SH-SY5Y (cell line): ENCODE measurements around the gene CPNE9.

ENCODE experiments used
- GATA2 ChIP-seq: IDR thresholded peaks from 2 replicates; pipeline ENCODE4 v1.6.1; 2011; ENCODE audit warnings: mild to moderate bottlenecking, low read depth, low read length
- GATA3 ChIP-seq: IDR thresholded peaks from 2 replicates; pipeline ENCODE4 v1.6.1; 2011; ENCODE audit warnings: low read depth, mild to moderate bottlenecking, low read length, moderate library complexity

DNA sequence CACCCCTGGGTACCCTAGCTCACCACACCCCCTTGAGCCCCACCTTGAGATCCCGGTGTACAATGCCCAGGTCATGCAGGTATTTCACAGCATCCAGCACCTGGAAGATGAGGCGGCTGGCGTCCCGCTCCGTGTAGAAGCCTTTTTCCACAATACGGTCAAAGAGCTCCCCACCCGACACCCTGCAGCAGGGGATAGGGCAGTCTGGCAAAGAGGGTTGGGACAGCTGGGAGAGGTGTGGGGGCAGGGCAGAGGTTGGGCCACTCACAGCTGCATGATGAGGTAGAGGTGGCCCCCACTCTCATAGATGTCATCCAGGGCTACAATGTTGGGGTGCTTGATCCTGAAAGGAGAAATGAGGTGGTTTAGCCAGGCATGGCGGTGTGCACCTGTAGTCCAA lies 59.2 kb downstream of the CPNE9 start:
- TF ChIP-seq GATA2, result no peak
- TF ChIP-seq GATA3, result no peak
